Osteocyte (in vitro differentiated cells): ENCODE results near the gene TMEM205. TPM values are rescaled to one million over a fixed set of nuclear protein-coding genes. Genes with fewer than 3 reads are reported as not detected.
A peak's percentile ranks its signal among the peaks of the same experiment; 100 is the strongest.
"Not testable (repeated sequence)": the region's sequence is repeated elsewhere in the genome, so short reads cannot be mapped to it uniquely, and the experiment has no call there.

Source experiments
- DNase-seq: peaks from one replicate; pipeline ENCODE4 v3.0.0; 2021; ENCODE audit warnings: mixed read lengths; ENCODE audit not compliant: unreplicated experiment; ENCODE audit errors: extremely low spot score
- H3K27ac Mint-ChIP-seq: one replicate; pipeline ENCODE4 v1.8.0; 2021; ENCODE audit warnings: mild to moderate bottlenecking, mixed read lengths; ENCODE audit not compliant: unreplicated experiment
- H3K27me3 Mint-ChIP-seq: one replicate; pipeline ENCODE4 v1.8.0; 2021; ENCODE audit warnings: mixed read lengths; ENCODE audit not compliant: unreplicated experiment
- H3K36me3 Mint-ChIP-seq: one replicate; pipeline ENCODE4 v1.8.0; 2021; ENCODE audit warnings: mixed read lengths; ENCODE audit not compliant: unreplicated experiment
- H3K4me1 Mint-ChIP-seq: one replicate; pipeline ENCODE4 v1.8.0; 2021; ENCODE audit warnings: mixed read lengths; ENCODE audit not compliant: unreplicated experiment
- H3K4me3 Mint-ChIP-seq: one replicate; pipeline ENCODE4 v1.8.0; 2021; ENCODE audit warnings: mild to moderate bottlenecking, moderate library complexity, mixed read lengths; ENCODE audit not compliant: unreplicated experiment
- H3K9me3 Mint-ChIP-seq: one replicate; pipeline ENCODE4 v1.8.0; 2021; ENCODE audit warnings: mixed read lengths; ENCODE audit not compliant: unreplicated experiment
- CTCF ChIP-seq: fragments of 200-600 bp; sonication (generic); IDR thresholded peaks from 2 replicates; pipeline ENCODE4 v1.5.0; 2021; ENCODE audit warnings: antibody characterized with exemption, mild to moderate bottlenecking, moderate library complexity
- total RNA-seq: library from RNA; stranded (reverse); gene quantifications from 2 replicates; pipeline ENCODE4 v1.2.1, GENCODE V29; 2021

The TMEM205 gene
- total RNA-seq, 1 donor from 2014 or later = 57.4 TPM

DNA sequence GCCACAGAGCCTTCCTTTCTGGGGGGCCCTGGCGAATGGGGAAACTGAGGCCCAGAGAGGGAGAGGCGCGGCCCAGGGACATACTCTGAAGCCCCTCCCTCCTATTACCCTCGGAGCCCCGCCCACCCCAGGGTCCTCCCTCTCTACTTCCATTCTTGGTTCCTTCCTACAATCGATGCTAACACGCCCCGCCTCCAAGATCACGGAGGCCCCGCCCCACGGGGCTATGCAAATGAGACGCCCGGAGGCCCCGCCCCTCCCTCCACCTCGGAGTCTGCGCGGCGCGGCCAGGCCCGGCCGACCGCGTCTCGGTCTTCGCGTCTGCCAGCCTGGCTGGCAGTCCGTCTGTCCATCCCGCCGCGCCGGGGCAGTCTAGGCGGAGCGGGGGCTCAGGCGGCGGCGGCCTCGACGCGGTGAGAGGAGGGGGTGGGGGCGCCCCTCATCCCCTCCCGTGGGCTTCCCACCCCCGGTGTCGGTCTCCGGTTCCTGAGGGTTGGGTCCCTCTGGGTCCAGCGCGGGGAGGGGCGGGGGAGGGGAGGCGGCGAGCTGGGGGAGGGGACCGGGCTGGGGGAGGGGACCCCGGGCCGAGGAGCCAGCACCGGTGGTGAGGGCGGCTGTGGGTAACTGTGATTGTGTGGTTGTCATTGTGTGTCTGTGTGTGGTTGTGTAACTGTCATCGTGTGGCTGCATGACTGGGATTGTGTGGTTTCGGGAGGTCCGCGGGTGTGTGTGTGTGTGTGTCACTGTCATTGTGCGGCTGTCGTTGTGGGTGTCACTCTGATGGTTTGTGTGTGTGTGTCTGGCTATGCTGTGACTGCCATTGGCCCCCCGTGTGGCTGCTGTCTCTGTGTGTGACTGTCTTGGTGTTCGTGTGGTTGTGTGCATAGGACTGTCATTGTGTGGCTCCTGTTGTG, 9.3 kb upstream of the TMEM205 start, which contains the start of gene PLPPR2:
Gene PLPPR2, plus strand, starts transcription at position 273 of the 914 bp plus-strand sequence. CDS start 2,242 bp downstream, outside the sequence.
- peaks cover 12% of the 10 kb centered on the region for H3K4me1 Mint-ChIP-seq
- peak; percentile 96 for DNase-seq
- H3K27me3 Mint-ChIP-seq = no peaks in the 10 kb centered on the region
- H3K36me3 Mint-ChIP-seq = peaks cover 14% of the 10 kb centered on the region
- H3K9me3 Mint-ChIP-seq = no peaks in the 10 kb centered on the region
- no peak within 1 kb of the TSS for H3K27ac Mint-ChIP-seq
- H3K4me3 Mint-ChIP-seq = peak within 1 kb of the TSS; percentile 83
- TF ChIP-seq CTCF = no peak

DNA sequence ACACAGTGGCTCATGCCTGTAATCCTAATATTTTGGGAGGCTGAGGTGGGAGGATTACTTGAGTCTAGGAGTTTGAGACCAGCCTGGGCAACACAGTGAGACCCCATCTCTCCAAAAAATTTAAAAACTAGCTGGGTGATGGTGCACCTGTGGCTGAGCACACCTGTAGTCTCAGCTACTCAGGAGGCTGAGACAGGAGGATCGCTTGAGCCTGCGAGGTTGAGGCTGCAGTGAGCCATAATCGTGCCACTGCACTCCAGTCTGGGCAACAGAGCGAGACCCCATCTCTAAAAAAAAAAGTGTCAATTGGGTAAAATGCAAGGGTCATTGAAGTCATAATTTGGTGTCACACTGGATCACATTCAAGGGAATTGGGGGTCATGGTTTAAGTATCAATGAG, 8.0 kb upstream of the TMEM205 start:
- not testable (repeated sequence) for DNase-seq, H3K27ac Mint-ChIP-seq, H3K9me3 Mint-ChIP-seq, H3K27me3 Mint-ChIP-seq, H3K36me3 Mint-ChIP-seq
- H3K4me1 Mint-ChIP-seq = peaks cover 12% of the 10 kb centered on the region
- peak overlapping the region; percentile 32 for H3K4me3 Mint-ChIP-seq

DNA sequence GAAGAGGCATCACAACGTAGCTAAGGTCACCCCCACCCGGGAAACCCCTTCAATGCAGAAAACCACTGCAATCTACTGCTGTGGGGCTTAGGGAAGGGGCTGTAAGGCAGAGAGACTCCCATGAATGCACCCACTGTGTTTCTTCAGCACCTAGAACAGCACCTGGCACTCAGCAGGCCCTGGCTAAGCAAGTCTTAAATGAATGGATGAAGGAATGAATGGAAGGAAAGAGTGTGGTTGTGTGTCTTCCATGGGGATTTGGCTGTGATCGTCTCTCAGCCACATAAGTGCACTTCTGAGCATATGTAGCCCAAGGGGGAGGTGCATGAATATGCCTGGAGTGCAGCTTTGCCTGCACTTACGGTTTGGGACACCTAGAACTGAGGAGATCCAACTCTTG, 3.1 kb upstream of the TMEM205 start:
- Mint-ChIP-seq H3K36me3 (peaks cover 3% of the 10 kb centered on the region), H3K4me1 (peaks cover 22% of the 10 kb centered on the region), H3K4me3 (no peak overlapping the region), H3K27me3 (no peaks in the 10 kb centered on the region), H3K9me3 (peaks cover 7% of the 10 kb centered on the region), H3K27ac (no peak overlapping the region)
- DNase-seq = no peak
- TF ChIP-seq CTCF = no peak

GRCh38 chr19:11347546-11348039, 1.5 kb upstream of the TMEM205 start:
- Mint-ChIP-seq H3K27ac (no peak overlapping the region), H3K4me3 (no peak overlapping the region), H3K36me3 (peaks cover 3% of the 10 kb centered on the region), H3K9me3 (peaks cover 7% of the 10 kb centered on the region), H3K27me3 (no peaks in the 10 kb centered on the region), H3K4me1 (peaks cover 31% of the 10 kb centered on the region)
- TF ChIP-seq CTCF = no peak
- DNase-seq = no peak

GRCh38 chr19:11345122-11345803, 805 bp downstream of the TMEM205 start:
- H3K36me3 Mint-ChIP-seq = peaks cover 3% of the 10 kb centered on the region
- peaks cover 7% of the 10 kb centered on the region for H3K9me3 Mint-ChIP-seq
- DNase-seq = no peak
- no peak for TF ChIP-seq CTCF
- H3K4me1 Mint-ChIP-seq = peaks cover 31% of the 10 kb centered on the region
- H3K27ac Mint-ChIP-seq = peak overlapping the region; percentile 94
- peak overlapping the region; percentile 91 for H3K4me3 Mint-ChIP-seq
- no peaks in the 10 kb centered on the region for H3K27me3 Mint-ChIP-seq
